Neural progenitor cell (in vitro differentiated cells): ENCODE measurements around the gene SLC15A3.
"Not testable (repeated sequence)": the region's sequence is repeated elsewhere in the genome, so short reads cannot be mapped to it uniquely, and the experiment has no call there.

Experiments used
- CTCF ChIP-seq: fragments of 200-600 bp; sonication (generic); IDR thresholded peaks from 2 replicates; pipeline ENCODE4 v1.5.1; 2017; ENCODE audit warnings: antibody characterized with exemption, mild to moderate bottlenecking
- EZH2 ChIP-seq: fragments of 200-600 bp; sonication (generic); IDR thresholded peaks from 2 replicates; pipeline ENCODE4 v1.6.1; 2017; ENCODE audit warnings: antibody characterized with exemption, mild to moderate bottlenecking, moderate library complexity
- EZH2phosphoT487 ChIP-seq: fragments of 200-600 bp; sonication (generic); IDR thresholded peaks from 2 replicates; pipeline ENCODE4 v1.6.1; 2017; ENCODE audit warnings: antibody characterized with exemption

DNA sequence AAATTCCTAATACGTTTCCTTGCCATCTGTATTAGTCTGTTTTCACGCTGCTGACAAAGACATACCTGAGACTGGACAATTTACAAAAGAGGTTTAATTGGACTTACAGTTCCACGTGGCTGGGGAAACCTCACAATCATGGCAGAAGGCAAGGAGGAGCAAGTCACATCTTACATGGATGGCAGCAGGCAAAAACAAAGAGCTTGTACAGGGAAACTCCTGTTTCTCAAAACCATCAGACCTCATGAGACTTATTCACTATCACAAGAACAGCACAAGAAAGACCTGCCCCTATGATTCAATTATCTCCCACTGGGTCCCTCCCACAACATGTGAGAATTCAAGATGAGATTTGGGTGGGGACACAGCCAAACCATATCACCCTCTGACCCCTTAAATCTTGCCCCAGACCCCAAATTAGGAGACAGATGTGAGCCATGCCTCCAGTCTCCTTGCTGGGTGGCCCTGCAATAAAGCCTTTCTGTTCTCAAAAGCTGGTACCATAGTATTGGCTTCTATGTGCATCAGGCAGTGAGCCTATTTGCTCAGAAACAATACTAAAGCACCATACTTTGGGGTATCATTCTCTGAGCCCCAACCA, 42.2 kb downstream of the SLC15A3 start:
- not testable (repeated sequence) for TF ChIP-seq CTCF, EZH2, EZH2phosphoT487
